ENCODE data around the gene DDX27. TPM values are rescaled to one million over a fixed set of nuclear protein-coding genes. Genes with fewer than 3 reads are reported as not detected.

Gene DDX27
- total RNA-seq, 1 experiment from 2014 or later = 87.3 TPM

- no peak for DNase-seq
- TF ChIP-seq CTCF (IDR thresholded peaks at IDR 0.05; ENCODE audit: unreplicated experiment) = no peak
- no peaks in the 10 kb centered on the region for H3K27me3 Mint-ChIP-seq (ENCODE audit: unreplicated experiment)
- intact Hi-C loops (cut with micrococcal nuclease; ENCODE audit: unreplicated experiment) = no loop called here
- CTCF ChIA-PET = interaction anchor here (0.7 to 1.5 kb wide), 4 partner anchors 9 to 105 kb away, joined by 3 to 8 read pairs (median 4); no protein-coding TSS in a partner anchor
- H3K36me3 Mint-ChIP-seq (ENCODE audit: insufficient read depth, unreplicated experiment) = peaks cover 76% of the 10 kb centered on the region
- H3K4me1 Mint-ChIP-seq (ENCODE audit: low read depth, unreplicated experiment) = no peaks in the 10 kb centered on the region
- no peak overlapping the region for H3K27ac Mint-ChIP-seq (ENCODE audit: unreplicated experiment)
- H3K9me3 Mint-ChIP-seq (ENCODE audit: low read depth, unreplicated experiment) = no peaks in the 10 kb centered on the region
- no TSS peak for BruUV-seq (replicated peaks)
- no peak overlapping the region for H3K4me3 Mint-ChIP-seq (ENCODE audit: low read depth, unreplicated experiment)
Observed at GRCh38 chr20:49237531-49237930, 18.3 kb downstream of the DDX27 start.

- TF ChIP-seq CTCF (IDR thresholded peaks at IDR 0.05; ENCODE audit: unreplicated experiment) = peak; percentile 79
- DNase-seq = peak; percentile 52
- Mint-ChIP-seq H3K4me3 (ENCODE audit: low read depth, unreplicated experiment) (no peak overlapping the region), H3K27ac (ENCODE audit: unreplicated experiment) (no peak overlapping the region), H3K4me1 (ENCODE audit: low read depth, unreplicated experiment) (no peaks in the 10 kb centered on the region), H3K36me3 (ENCODE audit: insufficient read depth, unreplicated experiment) (peaks cover 90% of the 10 kb centered on the region), H3K27me3 (ENCODE audit: unreplicated experiment) (no peaks in the 10 kb centered on the region), H3K9me3 (ENCODE audit: low read depth, unreplicated experiment) (no peaks in the 10 kb centered on the region)
- intact Hi-C loops (cut with micrococcal nuclease; ENCODE audit: unreplicated experiment) = loop anchor here (5.0 kb wide), 1 partner anchor 76 kb away; no protein-coding TSS in a partner anchor
- CTCF ChIA-PET = interaction anchor here (0.6 to 2.2 kb wide), 14 partner anchors 9 to 607 kb away, joined by 3 to 18 read pairs (median 4); partner anchors contain the start of gene DDX27
- no TSS peak for BruUV-seq (replicated peaks)
Observed at GRCh38 chr20:49245921-49246740, 26.9 kb downstream of the DDX27 start.

GRCh38 chr20:49247169-49247723 lies 28.0 kb downstream of the DDX27 start:
- intact Hi-C loops (cut with micrococcal nuclease; ENCODE audit: unreplicated experiment) = loop anchor here (5.0 kb wide), 1 partner anchor 75 kb away; no protein-coding TSS in a partner anchor
- Mint-ChIP-seq H3K27ac (ENCODE audit: unreplicated experiment) (peak overlapping the region; percentile 40), H3K9me3 (ENCODE audit: low read depth, unreplicated experiment) (no peaks in the 10 kb centered on the region), H3K4me1 (ENCODE audit: low read depth, unreplicated experiment) (no peaks in the 10 kb centered on the region), H3K36me3 (ENCODE audit: insufficient read depth, unreplicated experiment) (peaks cover 90% of the 10 kb centered on the region), H3K27me3 (ENCODE audit: unreplicated experiment) (no peaks in the 10 kb centered on the region), H3K4me3 (ENCODE audit: low read depth, unreplicated experiment) (no peak overlapping the region)
- no peak for TF ChIP-seq CTCF (IDR thresholded peaks at IDR 0.05; ENCODE audit: unreplicated experiment)
- DNase-seq = no peak
- no TSS peak for BruUV-seq (replicated peaks)
- CTCF ChIA-PET = interaction anchor here (0.6 to 2.2 kb wide), 6 partner anchors 16 to 109 kb away, joined by 3 to 18 read pairs (median 4); no protein-coding TSS in a partner anchor

GRCh38 chr20:49247792-49248191 lies 28.6 kb downstream of the DDX27 start:
- Mint-ChIP-seq H3K4me1 (ENCODE audit: low read depth, unreplicated experiment) (no peaks in the 10 kb centered on the region), H3K9me3 (ENCODE audit: low read depth, unreplicated experiment) (no peaks in the 10 kb centered on the region), H3K4me3 (ENCODE audit: low read depth, unreplicated experiment) (no peak overlapping the region), H3K36me3 (ENCODE audit: insufficient read depth, unreplicated experiment) (peaks cover 94% of the 10 kb centered on the region), H3K27ac (ENCODE audit: unreplicated experiment) (peak overlapping the region; percentile 40), H3K27me3 (ENCODE audit: unreplicated experiment) (no peaks in the 10 kb centered on the region)
- intact Hi-C loops (cut with micrococcal nuclease; ENCODE audit: unreplicated experiment) = loop anchor here (5.0 kb wide), 1 partner anchor 75 kb away; no protein-coding TSS in a partner anchor
- CTCF ChIA-PET = interaction anchor here (0.6 to 2.2 kb wide), 4 partner anchors 25 to 76 kb away, joined by 3 to 18 read pairs (median 4); no protein-coding TSS in a partner anchor
- DNase-seq = no peak
- TF ChIP-seq CTCF (IDR thresholded peaks at IDR 0.05; ENCODE audit: unreplicated experiment) = no peak
- BruUV-seq (replicated peaks) = no TSS peak

Data from Calu3 (cell line).